NCI-H2196 treated with DMSO at 0.1 percent for 48 hours (cell line): Measurements from ENCODE around the gene SOCS7.

ENCODE experiments used
- DNase-seq: peaks from one replicate; lab custom pipeline; 2025; ENCODE audit not compliant: unreplicated experiment; lab: John Stamatoyannopoulos, UW

Gene SOCS7

GRCh38 chr17:38419508-38419981 is 67.9 kb downstream of the SOCS7 start:
- no peak for DNase-seq

- no peak for DNase-seq
Observed at GRCh38 chr17:38420518-38420917, 68.9 kb downstream of the SOCS7 start.

- DNase-seq: no peak
Observed at GRCh38 chr17:38421171-38421841, 69.7 kb downstream of the SOCS7 start.

- no peak for DNase-seq
Observed at GRCh38 chr17:38421871-38422827, 70.5 kb downstream of the SOCS7 start.

GRCh38 chr17:38424297-38424972 is 72.8 kb downstream of the SOCS7 start:
- no peak for DNase-seq

- no peak for DNase-seq
Observed at GRCh38 chr17:38425031-38425430, 73.4 kb downstream of the SOCS7 start.

- DNase-seq: no peak
Observed at GRCh38 chr17:38425744-38426143, 74.1 kb downstream of the SOCS7 start.

GRCh38 chr17:38426441-38426840 is 74.8 kb downstream of the SOCS7 start:
- no peak for DNase-seq

GRCh38 chr17:38427160-38427949 is 75.7 kb downstream of the SOCS7 start:
- no peak for DNase-seq

- DNase-seq: no peak
Observed at GRCh38 chr17:38428112-38428642, 76.5 kb downstream of the SOCS7 start, which contains the start of gene ARHGAP23. Gene ARHGAP23, plus strand, starts transcription at chr17:38428464. Its CDS starts 22 bp downstream, at chr17:38428486.

- no peak for DNase-seq
Observed at GRCh38 chr17:38428643-38429371, 77.2 kb downstream of the SOCS7 start.

- DNase-seq: no peak
Observed at GRCh38 chr17:38429476-38430100, 77.9 kb downstream of the SOCS7 start.

- no peak for DNase-seq
Observed at GRCh38 chr17:38430316-38430715, 78.7 kb downstream of the SOCS7 start.

- DNase-seq: no peak
Observed at GRCh38 chr17:38430822-38431221, 79.2 kb downstream of the SOCS7 start.

GRCh38 chr17:38431346-38432145 is 79.9 kb downstream of the SOCS7 start:
- no peak for DNase-seq

- no peak for DNase-seq
Observed at GRCh38 chr17:38434178-38434665, 82.6 kb downstream of the SOCS7 start.

- DNase-seq: no peak
Observed at GRCh38 chr17:38435795-38436194, 84.2 kb downstream of the SOCS7 start.

- DNase-seq: no peak
Observed at GRCh38 chr17:38436386-38436785, 84.7 kb downstream of the SOCS7 start.
